SK-MEL-5 (cell line): ENCODE results near the gene RRBP1. TPM values are rescaled to one million over a fixed set of nuclear protein-coding genes. Genes with fewer than 3 reads are reported as not detected.

ENCODE experiments used
- DNase-seq: peaks from one replicate; pipeline ENCODE4 v3.0.0-alpha.2; 2016; ENCODE audit warnings: low read depth, low spot score
- in situ Hi-C: cut with HindIII; loops from 2 replicates; pipeline ENCODE4 v1.10.0; 2016; ENCODE audit warnings: low sequenced_read_pairs, high pct_unique_total_duplicates, low pct_unique_long_range_greater_than_20kb
- total RNA-seq: library from RNA; depleted of rRNA; stranded (reverse); fragments of >200 nt; shearing (Covaris generic); gene quantifications from 2 replicates; pipeline ENCODE4 v1.2.3, GENCODE V29; 2014

The RRBP1 gene
- total RNA-seq, 1 experiment from 2014 or later: 108 TPM

DNA sequence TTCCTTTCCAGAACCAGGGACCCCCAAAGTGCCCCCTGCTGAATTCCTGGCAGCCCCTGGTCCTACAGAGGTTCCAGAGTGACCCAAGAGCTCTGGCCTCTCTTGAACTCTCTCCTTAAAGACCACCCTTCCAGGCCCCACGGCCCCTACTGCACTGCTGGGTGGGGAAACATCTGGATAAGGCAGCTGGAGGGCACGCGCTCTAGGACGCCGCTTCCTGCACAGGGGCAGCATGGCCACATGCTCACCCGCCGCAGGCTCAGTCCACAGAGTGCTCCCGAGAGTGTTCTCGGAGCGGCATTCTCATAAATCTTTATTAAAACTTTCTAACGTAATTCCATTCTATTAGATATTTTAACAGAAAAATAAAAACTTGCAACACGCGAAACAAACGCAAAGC, 37.0 kb downstream of the RRBP1 start:
- in situ Hi-C loops: no loop called here
- no peak for DNase-seq

DNA sequence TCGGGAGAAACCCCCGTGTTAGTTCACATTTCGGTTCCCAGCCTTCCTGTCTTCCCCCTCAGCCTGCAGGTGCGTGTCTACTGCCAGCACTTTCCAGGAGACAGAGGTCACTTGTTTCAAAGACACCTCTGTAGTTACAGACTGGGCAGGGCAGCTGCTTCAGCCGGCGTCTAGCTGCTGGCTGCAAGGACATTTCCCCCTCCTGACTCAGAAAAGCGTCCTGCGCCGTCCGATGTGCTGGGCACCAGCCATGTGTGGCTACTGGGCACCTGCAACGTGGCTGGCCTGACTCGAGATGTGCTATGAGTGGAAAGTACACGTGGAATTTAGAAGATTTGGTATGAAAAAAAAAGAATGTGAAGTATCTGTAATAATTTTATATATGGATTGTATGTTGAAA, 37.6 kb downstream of the RRBP1 start:
- no peak for DNase-seq
- in situ Hi-C loops: no loop called here

DNA sequence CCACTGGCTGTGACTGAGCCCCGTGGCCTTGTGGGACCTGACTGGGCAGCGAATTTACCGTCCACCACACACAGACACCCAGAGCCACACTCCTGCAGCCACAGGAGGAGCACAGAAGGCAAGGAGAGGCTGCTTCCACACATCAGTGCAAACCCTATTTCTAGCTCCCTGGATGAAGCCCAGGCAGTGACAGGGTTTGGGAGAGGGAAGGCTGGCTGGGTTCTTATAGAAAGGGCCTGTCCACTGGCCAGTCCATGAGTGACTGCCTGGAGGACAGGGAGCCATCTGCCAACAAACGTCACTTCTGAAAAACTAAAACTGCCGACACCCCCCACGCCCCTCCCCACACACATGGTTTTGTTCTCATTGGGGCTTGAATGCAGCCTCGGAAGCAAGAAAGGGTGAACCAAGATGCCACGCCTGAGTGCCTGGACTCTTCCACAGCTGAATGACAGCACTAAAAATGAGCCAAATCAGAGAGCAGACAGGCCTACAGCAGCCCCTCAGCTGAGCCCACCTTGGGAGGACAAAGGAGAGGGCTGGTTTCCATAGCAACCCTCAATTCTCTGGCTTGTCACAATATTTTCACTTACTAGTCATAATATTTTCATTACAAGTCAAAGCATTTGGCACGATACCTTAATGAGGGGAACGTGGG, 38.4 kb downstream of the RRBP1 start:
- in situ Hi-C loops: no loop called here
- DNase-seq: no peak

DNA sequence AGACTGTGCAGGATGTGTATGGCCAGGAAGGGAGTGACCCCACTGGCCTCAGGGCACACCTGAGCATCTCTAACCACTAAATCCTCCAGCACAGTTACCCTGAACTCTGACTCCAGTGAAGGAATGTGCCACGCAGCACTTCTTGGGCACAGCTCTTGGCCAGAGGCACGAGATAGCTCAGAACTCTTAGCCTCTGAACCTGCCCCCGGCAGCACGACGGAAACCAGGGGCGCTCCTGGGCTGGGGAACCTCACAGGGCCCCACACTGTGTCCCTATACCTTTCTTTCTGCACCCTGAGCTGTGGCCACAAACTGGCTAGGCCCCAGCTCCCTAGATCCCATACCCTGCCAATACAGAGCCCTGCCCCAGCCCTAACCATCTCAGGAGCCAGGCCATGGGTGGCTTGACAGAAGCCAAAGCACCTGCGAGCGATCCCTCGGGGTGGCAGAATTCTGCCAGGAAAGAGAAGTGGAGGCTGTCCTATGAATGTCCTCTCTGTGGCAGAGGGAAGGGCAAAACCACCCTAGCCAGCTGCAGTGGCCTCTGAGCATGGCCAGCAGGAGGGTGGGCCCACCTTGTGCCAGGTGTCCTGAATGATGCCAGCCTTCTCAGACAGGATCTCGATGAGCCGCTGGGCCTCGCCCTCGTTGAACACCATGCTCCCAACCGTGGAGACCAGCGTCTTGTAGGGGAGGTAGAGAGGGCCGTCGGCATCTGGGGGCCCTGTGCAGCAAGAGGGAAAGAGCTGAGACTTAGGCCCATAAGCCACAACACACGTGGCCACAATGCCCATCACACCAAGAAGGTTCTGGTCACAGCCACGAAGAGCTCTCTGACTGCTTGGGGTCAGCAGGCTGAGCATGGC, 39.4 kb downstream of the RRBP1 start:
- DNase-seq: no peak
- in situ Hi-C loops: no loop called here

DNA sequence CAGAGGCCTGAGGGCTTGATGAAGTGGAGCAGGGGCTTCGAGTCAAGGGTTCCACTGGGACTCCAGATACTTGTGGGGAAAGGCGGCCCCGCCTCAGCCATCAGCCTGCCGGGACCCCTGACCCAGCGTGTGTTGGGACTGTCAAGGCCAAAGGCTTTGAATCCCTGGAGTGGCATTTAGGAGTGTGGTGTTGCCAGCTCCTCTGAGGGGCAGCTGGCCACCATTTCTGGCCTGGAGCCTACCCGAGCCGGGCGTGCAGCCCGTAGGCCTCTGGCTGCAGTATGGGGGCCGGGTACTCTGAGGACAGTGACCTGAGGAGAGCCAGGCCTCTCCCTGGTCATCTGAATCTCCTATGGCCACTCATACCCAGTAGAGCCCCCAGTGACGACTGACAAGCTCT, 40.0 kb downstream of the RRBP1 start:
- DNase-seq: no peak
- in situ Hi-C loops: no loop called here

DNA sequence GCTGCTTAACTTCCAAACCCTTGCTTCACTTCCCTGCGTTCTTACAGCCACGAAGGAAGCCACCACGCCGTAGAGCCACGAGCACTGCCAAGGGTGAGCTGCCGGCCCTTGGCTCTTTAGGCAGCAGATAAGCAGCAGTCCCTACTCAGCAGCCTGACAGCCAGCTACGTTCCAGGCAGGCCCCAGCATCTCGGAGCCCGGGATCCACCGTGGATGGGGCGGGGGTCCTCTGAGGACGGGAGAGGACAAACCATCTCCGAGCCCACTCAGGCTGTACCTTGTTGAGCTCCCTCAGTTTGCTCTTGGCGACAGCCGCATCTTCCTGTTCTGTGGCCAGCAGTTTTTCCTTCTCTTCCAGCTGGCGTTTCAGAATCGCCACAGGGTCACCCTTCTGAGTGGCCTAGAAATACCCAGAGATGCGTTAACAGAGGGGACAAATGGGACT, 40.5 kb downstream of the RRBP1 start:
- in situ Hi-C loops: no loop called here
- DNase-seq: no peak

DNA sequence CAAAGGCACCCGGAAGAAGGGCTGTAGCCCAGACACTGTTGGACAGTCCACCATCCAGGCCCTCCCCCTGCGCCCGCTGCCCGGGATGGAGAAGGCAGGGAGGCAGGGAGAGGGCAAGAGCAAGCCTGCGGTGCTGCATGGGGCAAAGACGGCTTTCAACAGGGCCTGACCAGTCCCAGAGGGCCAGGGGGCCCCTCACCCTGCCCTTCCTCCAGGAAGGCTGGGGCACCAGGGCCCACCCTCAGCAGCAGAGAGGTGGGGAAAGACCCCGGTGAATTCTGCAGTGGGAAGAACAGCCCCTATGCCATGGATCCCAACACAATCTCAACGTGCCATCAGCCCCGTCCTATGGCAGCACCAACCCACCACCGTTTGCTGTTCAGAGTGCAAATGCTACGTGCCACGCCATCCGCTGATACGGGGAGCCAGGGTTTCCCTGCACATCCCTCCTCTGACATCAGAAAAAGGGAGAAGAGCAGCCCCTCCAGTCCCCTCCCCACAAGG, 41.1 kb downstream of the RRBP1 start:
- no peak for DNase-seq
- in situ Hi-C loops: no loop called here

DNA sequence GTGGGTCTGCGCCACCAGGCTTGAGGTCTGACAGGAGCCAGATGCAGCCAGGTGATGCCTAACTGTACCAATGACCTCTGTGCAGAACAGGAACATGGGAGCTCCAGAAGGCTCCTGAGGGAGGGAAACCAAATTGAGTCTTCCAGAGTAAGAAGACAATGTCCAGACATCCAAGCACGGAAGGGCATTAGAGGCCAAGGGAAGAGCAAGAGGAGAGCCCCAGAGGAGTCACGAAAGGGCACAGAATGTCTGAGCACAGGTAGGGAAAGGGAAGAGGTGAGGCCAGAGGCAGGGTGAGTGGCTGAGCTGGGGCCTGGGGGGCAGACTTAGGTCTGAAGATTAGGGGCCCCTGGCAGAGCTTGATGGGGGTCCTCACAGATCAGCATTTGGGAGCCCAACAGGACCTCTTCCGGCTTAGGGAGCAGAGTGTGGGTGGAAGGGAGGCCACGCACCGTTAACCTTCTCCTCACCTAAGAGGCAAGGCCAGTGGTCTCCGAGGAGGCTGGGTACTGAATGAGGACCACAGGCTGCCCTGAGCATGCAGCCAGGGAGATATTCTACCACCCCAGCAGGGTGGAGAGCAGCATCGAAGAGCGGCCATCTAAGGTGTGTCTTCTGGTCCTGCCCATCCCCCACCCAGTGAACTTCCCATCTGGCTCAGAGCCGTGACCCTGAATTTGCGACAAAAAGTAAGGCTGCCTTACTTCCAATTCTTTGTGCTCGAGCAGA, 41.7 kb downstream of the RRBP1 start:
- in situ Hi-C loops: no loop called here
- no peak for DNase-seq

DNA sequence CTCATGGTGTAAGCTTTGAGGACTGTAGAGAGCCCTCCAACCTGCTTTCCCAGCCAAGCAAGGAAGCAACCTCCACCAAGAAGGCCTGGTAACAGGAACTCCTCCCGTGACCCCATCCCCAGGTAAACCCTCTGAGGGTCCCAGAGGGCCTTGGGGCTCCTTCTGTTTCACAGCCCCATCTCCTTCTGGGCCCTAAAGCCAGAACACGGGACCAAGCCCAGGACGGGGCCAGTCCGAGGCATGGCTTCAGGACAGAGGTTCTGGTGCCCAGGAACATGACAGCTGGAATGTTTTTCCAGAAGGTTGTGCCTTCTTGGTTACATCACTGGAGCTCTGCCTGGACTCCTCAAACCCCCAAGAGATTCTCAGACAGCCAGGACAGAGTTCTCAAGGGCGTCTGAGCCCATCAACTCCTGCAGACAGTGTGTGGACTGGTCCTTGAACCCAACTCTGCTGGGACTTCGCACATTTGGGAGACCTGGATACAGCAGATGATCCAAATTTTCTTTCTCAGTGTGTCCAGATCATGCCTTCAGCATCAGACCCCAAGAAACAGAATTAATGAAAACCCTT, 43.1 kb downstream of the RRBP1 start:
- no peak for DNase-seq
- in situ Hi-C loops: no loop called here

DNA sequence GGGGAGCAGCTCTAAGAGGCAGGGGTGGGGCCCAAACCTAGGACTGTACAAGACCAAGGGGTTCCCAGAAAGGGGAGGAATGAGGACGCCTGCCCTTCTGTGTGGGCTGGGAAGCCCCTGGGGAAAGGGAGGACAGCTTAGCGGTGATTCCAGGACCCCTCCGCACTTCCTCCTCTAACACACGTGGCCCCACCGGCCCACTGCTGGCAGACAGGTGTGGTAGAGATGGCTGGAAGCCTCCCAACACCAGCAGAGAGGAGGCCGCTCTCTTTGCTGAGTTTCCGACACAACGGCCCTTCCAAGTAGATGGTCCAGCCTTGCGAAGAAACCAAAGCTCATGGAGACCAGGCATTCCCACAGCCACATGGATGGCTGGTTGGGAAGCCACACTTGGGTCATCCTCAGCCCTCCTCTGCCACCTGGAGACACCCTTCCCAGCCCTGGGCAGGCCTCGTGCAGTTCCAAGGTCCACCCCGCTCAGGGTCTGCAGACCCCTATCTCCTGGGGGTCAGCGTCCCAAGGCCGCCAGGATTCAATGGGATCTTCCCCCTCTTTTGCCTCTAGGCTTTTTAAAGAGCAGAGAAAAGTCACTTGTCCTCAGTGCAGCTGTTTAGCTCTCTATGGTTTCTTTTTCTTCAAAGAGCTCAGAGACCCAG, 43.9 kb downstream of the RRBP1 start:
- in situ Hi-C loops: no loop called here
- no peak for DNase-seq

DNA sequence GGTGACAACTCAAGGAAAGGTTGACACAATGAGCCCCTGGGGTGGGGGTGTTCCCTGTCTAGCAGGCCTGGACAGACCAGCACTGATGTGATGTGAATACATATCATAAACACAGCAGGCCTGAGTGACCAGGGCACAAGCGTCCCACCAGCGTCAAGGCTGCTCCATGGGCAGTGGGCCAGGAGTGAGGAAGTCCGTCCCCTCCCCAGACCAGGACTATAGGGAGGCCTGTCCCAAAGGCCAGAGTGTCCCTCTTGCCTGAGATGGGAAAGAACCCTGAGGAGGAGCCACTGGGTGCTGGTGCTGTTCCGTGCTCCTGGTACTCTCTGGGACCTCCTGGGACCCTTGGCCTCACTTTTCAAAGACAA, 44.6 kb downstream of the RRBP1 start:
- in situ Hi-C loops: no loop called here
- DNase-seq: no peak

DNA sequence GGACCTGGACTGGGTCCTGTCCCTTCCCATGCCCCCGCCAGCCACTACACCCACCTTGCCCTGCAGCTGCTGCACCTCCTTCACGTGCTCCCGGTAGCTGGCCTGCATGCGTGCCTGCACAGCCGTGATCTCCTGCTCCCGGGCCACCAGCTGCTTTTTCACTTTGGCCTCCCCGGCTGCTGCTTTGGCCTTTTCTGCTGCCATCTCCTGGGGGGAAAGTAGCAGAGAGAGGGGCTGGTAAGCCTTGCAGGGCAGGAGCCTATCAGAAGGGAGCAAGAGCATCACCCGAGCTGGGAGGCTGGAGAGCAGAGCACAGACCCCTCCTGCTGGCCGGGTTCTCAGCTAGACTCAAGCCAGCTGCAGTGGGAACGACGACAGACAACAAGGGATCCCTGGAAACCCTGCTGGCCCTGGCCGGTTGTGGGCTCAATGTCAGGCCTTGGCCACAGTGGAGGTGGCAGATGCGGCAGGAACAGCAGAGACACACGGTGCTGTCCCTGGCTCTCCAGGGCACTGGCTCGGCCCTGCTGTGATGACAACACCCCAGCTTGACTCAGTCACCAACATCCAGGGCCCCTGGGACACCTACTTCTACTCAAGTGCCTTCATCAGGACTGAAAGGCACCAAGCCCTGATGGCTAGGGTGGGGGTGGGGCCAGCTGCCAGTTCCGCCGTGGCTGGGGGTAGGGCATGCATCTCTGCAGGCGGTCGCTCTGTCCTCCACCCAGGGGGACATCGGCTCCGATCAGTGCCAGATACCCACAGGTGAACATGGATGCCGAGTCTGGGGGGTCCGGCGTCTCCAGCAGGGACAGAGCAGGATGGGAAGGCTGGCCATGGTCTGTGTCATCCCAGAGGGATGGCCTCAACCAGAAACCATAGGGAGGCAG, 45.3 kb downstream of the RRBP1 start:
- no peak for DNase-seq
- in situ Hi-C loops: no loop called here

DNA sequence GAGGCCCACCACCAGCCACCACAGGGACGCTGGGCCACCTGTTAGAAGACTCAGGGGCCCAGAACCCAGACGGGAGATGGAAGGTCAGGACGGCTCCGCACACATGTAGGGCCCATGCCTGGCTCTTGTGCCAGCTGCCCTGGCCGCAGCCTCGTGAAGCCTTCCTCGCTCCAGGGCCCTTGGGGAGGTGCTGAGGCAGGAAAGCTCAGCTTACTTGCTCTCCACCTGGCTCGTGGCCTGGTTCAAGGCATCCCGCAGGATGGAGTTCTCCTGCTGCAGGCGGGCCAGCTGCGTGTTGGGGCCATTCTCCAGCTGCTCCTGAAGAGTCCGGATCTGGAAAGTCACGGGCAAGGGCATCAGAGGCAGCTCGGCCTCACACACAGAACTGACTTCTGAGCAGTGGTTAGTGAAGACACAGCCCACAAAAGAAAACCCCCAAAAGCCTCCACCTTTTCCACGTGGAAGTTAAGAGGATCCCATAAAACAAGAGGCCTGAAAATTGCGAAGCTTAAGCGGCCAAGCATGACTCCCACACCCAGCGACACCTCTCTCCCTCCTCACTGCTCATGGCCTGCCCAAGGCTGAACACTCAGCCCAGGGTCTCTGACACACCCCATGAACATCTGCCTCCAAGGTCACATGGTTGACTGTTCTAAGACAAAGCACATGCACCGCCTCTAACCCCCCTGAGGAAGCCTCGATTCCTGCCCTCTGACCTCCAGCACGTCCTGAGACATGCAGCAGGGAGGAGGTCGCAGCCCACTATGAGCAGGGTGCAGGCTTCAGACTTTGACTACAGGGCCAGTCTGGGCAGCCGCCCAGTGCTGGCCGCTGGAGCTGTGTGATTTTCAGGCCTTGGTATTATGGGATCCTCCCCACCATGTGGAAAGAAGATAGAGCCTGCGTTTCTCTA, 46.5 kb downstream of the RRBP1 start:
- in situ Hi-C loops: no loop called here
- DNase-seq: no peak

DNA sequence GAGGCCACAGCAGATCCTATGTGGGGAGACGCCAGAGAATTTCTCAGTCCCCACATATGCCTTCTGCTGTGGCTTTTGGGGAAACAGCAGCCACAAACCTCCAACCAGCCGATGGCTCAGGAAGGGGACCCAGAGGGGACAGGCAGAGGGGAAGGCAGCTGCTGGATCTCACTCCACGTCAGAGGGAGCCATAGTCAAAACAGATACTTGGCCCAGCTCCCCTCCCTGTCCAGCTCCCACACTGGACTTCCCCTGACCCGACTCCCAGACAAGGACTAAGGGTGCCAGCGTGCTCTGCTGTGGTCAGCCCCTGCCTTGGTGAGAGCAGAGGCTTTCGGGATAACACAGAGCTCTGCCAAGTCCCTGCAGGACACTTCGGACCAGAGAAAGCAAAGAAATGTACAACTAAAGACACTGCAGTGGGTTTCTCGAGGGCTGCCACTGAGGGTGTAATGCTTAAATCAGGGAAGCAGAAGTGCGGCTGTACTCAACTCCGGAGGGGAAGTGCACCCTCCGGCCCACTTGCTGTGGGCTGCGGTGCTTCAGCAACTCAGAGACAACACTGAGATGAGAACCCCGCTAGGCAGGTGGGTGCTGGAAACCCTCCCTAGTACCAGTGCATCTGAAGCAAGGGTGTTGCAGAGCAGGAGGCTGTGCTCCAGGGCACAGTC, 47.2 kb downstream of the RRBP1 start:
- in situ Hi-C loops: no loop called here
- no peak for DNase-seq

DNA sequence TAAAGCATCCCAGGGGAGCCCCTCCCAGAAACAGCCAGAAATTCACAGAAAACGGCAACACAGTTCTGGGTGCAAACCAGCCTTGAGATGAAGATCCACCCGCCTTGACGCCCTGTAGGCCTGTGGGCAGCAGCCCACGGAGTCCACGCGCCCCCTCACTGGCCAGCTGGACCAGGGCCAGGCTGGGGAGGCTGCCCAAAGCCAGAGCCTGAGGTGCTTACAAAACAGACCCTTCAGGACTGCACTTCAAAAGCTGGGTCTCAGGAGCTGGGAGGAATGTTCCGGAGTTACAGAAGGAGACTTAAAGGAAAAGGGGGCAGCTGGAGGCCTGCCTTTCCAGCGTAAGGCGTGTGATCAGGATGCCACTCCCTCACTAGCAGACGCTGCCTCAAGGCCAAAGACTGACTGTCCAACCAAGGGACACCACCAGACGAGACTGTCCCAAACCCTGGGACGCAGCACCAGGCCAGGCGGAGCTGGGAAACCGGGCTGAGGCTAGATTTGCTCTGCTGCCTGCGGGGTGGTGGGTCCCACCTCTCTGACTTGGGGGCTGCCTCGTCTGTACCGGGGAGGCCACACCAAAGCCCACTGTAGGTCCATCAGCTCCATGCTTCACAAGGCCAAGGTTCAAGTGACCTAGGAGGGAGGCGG, 48.1 kb downstream of the RRBP1 start:
- no peak for DNase-seq
- in situ Hi-C loops: no loop called here
